ENCODE results near the gene TP53INP2. TPM values are rescaled to one million over a fixed set of nuclear protein-coding genes. Genes with fewer than 3 reads are reported as not detected.

The TP53INP2 gene
- polyA plus RNA-seq, 3 donors: 0.46 to 20.6 (median 0.66) TPM

DNA sequence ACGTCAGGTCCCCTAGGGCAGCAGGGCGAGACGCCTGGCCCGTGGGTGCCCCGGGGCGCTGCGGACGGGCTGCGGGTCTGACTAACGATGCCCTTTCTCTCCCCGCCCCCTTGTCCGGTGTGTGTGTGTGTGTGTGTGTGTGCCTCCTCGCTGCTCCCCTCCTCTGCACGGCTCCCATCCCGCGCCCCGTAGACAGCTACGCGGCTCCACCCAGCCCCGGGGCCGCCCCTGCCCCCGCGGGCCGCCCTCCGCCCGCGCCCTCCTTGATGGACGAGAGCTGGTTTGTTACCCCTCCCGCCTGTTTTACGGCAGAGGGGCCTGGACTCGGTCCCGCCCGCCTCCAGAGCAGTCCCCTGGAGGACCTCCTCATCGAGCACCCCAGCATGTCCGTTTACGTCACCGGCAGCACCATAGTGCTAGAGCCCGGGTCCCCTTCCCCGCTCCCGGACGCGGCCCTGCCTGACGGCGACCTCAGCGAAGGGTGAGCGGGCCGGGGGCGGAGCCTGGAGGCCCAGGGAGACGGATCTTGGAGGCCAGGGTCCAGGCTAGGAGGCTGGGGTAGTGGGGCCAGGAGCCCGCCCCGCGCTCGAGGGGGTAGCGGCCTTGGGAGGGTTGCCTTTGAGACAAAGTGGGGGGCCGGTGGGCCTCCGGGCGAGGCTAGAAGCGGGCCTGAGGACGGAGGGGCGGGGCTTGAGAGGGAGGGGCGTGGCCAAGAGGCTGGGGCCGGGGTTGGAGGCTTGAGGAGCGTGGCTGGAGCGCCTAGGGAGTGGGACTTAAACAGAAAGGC is 5.1 kb downstream of the TP53INP2 start:
- Mint-ChIP-seq H3K27me3 (ENCODE audit: low read depth in 3 of 3) (peaks cover 20 to 29% (median 24%) of the 10 kb centered on the region in 3 donors), H3K4me1 (peaks cover 38% of the 10 kb centered on the region), H3K9me3 (no peaks in the 10 kb centered on the region), H3K4me3 (peak overlapping the region; percentile 82 to 90), H3K36me3 (peaks cover 20 to 29% of the 10 kb centered on the region in 2 donors), H3K27ac (peak overlapping the region in 6 of 7 donors; percentile 45 to 88 (median 68))
- Histone ChIP-seq H3K4me2 (replicated peaks; ENCODE audit: extremely low read depth, low read length, poor library complexity, severe bottlenecking) (peak overlapping the region; percentile 89), H3K9me3 (replicated peaks in 1 of 2; ENCODE audit: control insufficient read depth in 1 of 2, insufficient read depth in 1 of 2, low read length in 2 of 2) (no peaks in the 10 kb centered on the region), H3K36me3 (replicated peaks in 1 of 2; ENCODE audit: control insufficient read depth in 1 of 2, insufficient read depth in 2 of 2, low read length in 2 of 2) (peaks cover 13 to 16% of the 10 kb centered on the region in 2 donors), H3K27ac (ENCODE audit: low read depth in 1 of 2, low read length in 2 of 2) (peak overlapping the region in 1 of 2 donors; percentile 37), H3K27me3 (ENCODE audit: control insufficient read depth in 2 of 2, insufficient read depth in 2 of 2, low read length in 2 of 2) (peaks cover 6 to 14% of the 10 kb centered on the region in 2 donors), H2AFZ (ENCODE audit: insufficient read depth, low read depth, low read length, poor library complexity, severe bottlenecking) (peak overlapping the region; percentile 79), H3K4me3 (replicated peaks in 1 of 3; ENCODE audit: low read depth in 2 of 3, low read length in 3 of 3) (peak overlapping the region; percentile 64 to 87 (median 70)), H3K9ac (ENCODE audit: insufficient read depth, low read length, poor library complexity, severe bottlenecking) (peak overlapping the region; percentile 65), H4K20me1 (ENCODE audit: insufficient read depth, low read length) (peaks cover 5% of the 10 kb centered on the region), H3K79me2 (ENCODE audit: insufficient read depth, low read length) (no peaks in the 10 kb centered on the region), H3K4me1 (ENCODE audit: control insufficient read depth in 1 of 2, insufficient read depth in 2 of 2, low read length in 2 of 2) (peaks cover 30 to 43% of the 10 kb centered on the region in 2 donors)
- WGBS (ENCODE audit: insufficient coverage): under 1% methylated on average over 54 of the region's 64 CpGs
- intact Hi-C loops (cut with micrococcal nuclease): loop anchor here (5.0 kb wide), 2 partner anchors 147 to 172 kb away; no protein-coding TSS in a partner anchor
- peak; percentile 56 to 74 (median 69) for DNase-seq
- TF ChIP-seq, protein P1, sequence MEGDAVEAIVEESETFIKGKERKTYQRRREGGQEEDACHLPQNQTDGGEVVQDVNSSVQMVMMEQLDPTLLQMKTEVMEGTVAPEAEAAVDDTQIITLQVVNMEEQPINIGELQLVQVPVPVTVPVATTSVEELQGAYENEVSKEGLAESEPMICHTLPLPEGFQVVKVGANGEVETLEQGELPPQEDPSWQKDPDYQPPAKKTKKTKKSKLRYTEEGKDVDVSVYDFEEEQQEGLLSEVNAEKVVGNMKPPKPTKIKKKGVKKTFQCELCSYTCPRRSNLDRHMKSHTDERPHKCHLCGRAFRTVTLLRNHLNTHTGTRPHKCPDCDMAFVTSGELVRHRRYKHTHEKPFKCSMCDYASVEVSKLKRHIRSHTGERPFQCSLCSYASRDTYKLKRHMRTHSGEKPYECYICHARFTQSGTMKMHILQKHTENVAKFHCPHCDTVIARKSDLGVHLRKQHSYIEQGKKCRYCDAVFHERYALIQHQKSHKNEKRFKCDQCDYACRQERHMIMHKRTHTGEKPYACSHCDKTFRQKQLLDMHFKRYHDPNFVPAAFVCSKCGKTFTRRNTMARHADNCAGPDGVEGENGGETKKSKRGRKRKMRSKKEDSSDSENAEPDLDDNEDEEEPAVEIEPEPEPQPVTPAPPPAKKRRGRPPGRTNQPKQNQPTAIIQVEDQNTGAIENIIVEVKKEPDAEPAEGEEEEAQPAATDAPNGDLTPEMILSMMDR (IDR thresholded peaks at IDR 0.05): no peak

DNA sequence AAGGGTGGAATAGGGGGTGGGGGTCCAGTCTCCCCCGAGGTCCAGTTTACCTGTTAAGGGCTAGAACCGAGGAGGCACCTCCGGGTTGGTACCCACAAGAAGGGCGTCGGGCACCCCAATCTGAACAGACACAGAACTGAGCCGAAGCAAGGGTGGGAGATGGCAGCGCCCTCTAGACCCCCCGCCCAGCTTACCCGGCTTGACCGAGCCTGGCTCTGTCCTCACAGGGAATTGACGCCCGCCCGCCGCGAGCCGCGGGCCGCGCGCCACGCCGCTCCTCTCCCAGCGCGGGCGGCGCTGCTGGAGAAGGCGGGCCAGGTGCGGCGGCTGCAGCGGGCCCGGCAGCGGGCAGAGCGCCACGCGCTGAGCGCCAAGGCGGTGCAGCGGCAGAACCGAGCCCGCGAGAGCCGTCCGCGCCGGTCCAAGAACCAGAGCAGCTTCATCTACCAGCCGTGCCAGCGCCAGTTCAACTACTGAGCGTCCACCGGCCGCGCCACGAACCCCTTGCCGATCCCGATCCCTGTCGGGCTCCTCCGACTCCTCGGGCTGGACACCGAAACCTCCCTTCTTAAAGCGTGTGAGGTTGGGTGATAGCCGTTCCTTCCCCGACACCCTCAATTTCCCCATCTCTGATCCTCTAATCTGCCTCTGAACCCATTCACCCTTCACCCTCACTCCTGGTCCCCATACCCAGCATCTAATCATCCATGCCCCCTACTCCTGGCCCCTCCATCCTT is 5.9 kb downstream of the TP53INP2 start:
- intact Hi-C loops (cut with micrococcal nuclease): loop anchor here (5.0 kb wide), 4 partner anchors 33 to 173 kb away; partner anchors contain the start of gene PIGU (in 1 of the 2)
- H3K9me3 Mint-ChIP-seq: no peaks in the 10 kb centered on the region
- H3K79me2 ChIP-seq (ENCODE audit: insufficient read depth, low read length): no peaks in the 10 kb centered on the region
- H3K36me3 Mint-ChIP-seq: peaks cover 27 to 37% of the 10 kb centered on the region in 2 donors
- H3K9ac ChIP-seq (ENCODE audit: insufficient read depth, low read length, poor library complexity, severe bottlenecking): peak overlapping the region; percentile 65
- H3K27ac ChIP-seq (ENCODE audit: low read depth in 1 of 2, low read length in 2 of 2): no peak overlapping the region
- H3K36me3 ChIP-seq (replicated peaks in 1 of 2; ENCODE audit: control insufficient read depth in 1 of 2, insufficient read depth in 2 of 2, low read length in 2 of 2): peaks cover 14 to 23% of the 10 kb centered on the region in 2 donors
- peak overlapping the region; percentile 79 for H2AFZ ChIP-seq (ENCODE audit: insufficient read depth, low read depth, low read length, poor library complexity, severe bottlenecking)
- TF ChIP-seq, protein P1 (IDR thresholded peaks at IDR 0.05): no peak
- peaks cover 6 to 14% of the 10 kb centered on the region in 2 donors for H3K27me3 ChIP-seq (ENCODE audit: control insufficient read depth in 2 of 2, insufficient read depth in 2 of 2, low read length in 2 of 2)
- peak overlapping the region; percentile 89 for H3K4me2 ChIP-seq (replicated peaks; ENCODE audit: extremely low read depth, low read length, poor library complexity, severe bottlenecking)
- 7% methylated on average over 61 of the region's 61 CpGs for WGBS (ENCODE audit: insufficient coverage)
- peaks cover 20 to 29% (median 24%) of the 10 kb centered on the region in 3 donors for H3K27me3 Mint-ChIP-seq (ENCODE audit: low read depth in 3 of 3)
- H3K4me3 Mint-ChIP-seq: peak overlapping the region; percentile 82 to 96
- DNase-seq: peak; percentile 47 to 68 (median 62)
- H3K4me1 Mint-ChIP-seq: peaks cover 33% of the 10 kb centered on the region
- H3K4me1 ChIP-seq (ENCODE audit: control insufficient read depth in 1 of 2, insufficient read depth in 2 of 2, low read length in 2 of 2): peaks cover 26 to 39% of the 10 kb centered on the region in 2 donors
- H3K9me3 ChIP-seq (replicated peaks in 1 of 2; ENCODE audit: control insufficient read depth in 1 of 2, insufficient read depth in 1 of 2, low read length in 2 of 2): no peaks in the 10 kb centered on the region
- peaks cover 5% of the 10 kb centered on the region for H4K20me1 ChIP-seq (ENCODE audit: insufficient read depth, low read length)
- peak overlapping the region in 6 of 7 donors; percentile 66 to 89 (median 72) for H3K27ac Mint-ChIP-seq
- H3K4me3 ChIP-seq (replicated peaks in 1 of 3; ENCODE audit: low read depth in 2 of 3, low read length in 3 of 3): peak overlapping the region; percentile 64 to 87 (median 70)

Data from CD14-positive monocyte (primary cell).